Panc1 (cell line): ENCODE results near the gene GMDS.

ENCODE experiments used
- POLR2AphosphoS5 ChIP-seq: IDR thresholded peaks from 2 replicates; pipeline ENCODE4 v1.6.1; 2012; ENCODE audit warnings: mild to moderate bottlenecking, low read depth, low read length, moderate library complexity
- SIN3A ChIP-seq: IDR thresholded peaks from 2 replicates; pipeline ENCODE4 v1.6.1; 2012; ENCODE audit warnings: low read depth, mild to moderate bottlenecking, low read length, moderate library complexity, borderline replicate concordance; ENCODE audit not compliant: insufficient read depth
- TCF7L2 ChIP-seq: IDR thresholded peaks from 2 replicates; pipeline ENCODE4 v1.6.1; 2011; ENCODE audit warnings: mild to moderate bottlenecking, low read depth, low read length, inconsistent platforms
- TF ChIP-seq, protein P1 (sequence below): fragments of 450-650 bp; IDR thresholded peaks from 2 replicates; pipeline ENCODE4 v1.5.1; 2017; ENCODE audit warnings: mild to moderate bottlenecking
- TF ChIP-seq, protein P2 (sequence below), 2 experiments: IDR thresholded peaks; 2 replicates each; pipeline ENCODE4 v1.6.1; 2011 to 2012; ENCODE audit warnings: low read depth in 2 of 2, control low read depth in 1 of 2, low read length in 1 of 2, mild to moderate bottlenecking in 1 of 2, moderate library complexity in 1 of 2; ENCODE audit not compliant: insufficient read depth in 1 of 2

GRCh38 chr6:1735239-1735803 is 510.1 kb downstream of the GMDS start:
- TF ChIP-seq, protein P1, sequence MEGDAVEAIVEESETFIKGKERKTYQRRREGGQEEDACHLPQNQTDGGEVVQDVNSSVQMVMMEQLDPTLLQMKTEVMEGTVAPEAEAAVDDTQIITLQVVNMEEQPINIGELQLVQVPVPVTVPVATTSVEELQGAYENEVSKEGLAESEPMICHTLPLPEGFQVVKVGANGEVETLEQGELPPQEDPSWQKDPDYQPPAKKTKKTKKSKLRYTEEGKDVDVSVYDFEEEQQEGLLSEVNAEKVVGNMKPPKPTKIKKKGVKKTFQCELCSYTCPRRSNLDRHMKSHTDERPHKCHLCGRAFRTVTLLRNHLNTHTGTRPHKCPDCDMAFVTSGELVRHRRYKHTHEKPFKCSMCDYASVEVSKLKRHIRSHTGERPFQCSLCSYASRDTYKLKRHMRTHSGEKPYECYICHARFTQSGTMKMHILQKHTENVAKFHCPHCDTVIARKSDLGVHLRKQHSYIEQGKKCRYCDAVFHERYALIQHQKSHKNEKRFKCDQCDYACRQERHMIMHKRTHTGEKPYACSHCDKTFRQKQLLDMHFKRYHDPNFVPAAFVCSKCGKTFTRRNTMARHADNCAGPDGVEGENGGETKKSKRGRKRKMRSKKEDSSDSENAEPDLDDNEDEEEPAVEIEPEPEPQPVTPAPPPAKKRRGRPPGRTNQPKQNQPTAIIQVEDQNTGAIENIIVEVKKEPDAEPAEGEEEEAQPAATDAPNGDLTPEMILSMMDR = no peak
- TF ChIP-seq, protein P2, sequence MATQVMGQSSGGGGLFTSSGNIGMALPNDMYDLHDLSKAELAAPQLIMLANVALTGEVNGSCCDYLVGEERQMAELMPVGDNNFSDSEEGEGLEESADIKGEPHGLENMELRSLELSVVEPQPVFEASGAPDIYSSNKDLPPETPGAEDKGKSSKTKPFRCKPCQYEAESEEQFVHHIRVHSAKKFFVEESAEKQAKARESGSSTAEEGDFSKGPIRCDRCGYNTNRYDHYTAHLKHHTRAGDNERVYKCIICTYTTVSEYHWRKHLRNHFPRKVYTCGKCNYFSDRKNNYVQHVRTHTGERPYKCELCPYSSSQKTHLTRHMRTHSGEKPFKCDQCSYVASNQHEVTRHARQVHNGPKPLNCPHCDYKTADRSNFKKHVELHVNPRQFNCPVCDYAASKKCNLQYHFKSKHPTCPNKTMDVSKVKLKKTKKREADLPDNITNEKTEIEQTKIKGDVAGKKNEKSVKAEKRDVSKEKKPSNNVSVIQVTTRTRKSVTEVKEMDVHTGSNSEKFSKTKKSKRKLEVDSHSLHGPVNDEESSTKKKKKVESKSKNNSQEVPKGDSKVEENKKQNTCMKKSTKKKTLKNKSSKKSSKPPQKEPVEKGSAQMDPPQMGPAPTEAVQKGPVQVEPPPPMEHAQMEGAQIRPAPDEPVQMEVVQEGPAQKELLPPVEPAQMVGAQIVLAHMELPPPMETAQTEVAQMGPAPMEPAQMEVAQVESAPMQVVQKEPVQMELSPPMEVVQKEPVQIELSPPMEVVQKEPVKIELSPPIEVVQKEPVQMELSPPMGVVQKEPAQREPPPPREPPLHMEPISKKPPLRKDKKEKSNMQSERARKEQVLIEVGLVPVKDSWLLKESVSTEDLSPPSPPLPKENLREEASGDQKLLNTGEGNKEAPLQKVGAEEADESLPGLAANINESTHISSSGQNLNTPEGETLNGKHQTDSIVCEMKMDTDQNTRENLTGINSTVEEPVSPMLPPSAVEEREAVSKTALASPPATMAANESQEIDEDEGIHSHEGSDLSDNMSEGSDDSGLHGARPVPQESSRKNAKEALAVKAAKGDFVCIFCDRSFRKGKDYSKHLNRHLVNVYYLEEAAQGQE (IDR thresholded peaks at IDR 0.05; ENCODE audit: insufficient read depth in 1 of 2, low read depth in 2 of 2, low read length in 1 of 2) = no peak
- TF ChIP-seq POLR2AphosphoS5 = no peak
- TF ChIP-seq TCF7L2 = no peak
- no peak for TF ChIP-seq SIN3A
